Colonic mucosa (tissue), 4 donors: ENCODE measurements around the gene HERC6. TPM values are rescaled to one million over a fixed set of nuclear protein-coding genes. Genes with fewer than 3 reads are reported as not detected.

Experiments used
- DNase-seq: peaks from one replicate; pipeline ENCODE4 v3.0.0-alpha.2; 2020
- H3K27ac ChIP-seq: fragments of 200-600 bp; one replicate; pipeline ENCODE4 v1.8.0; 2021
- H3K27me3 ChIP-seq: fragments of 200-600 bp; one replicate; pipeline ENCODE4 v1.8.0; 2021
- H3K36me3 ChIP-seq: fragments of 200-600 bp; one replicate; pipeline ENCODE4 v1.8.0; 2021
- H3K4me1 ChIP-seq: fragments of 200-600 bp; one replicate; pipeline ENCODE4 v1.8.0; 2021; ENCODE audit warnings: mild to moderate bottlenecking
- H3K4me3 ChIP-seq: fragments of 200-600 bp; one replicate; pipeline ENCODE4 v1.8.0; 2021
- H3K9ac ChIP-seq, 2 donors: one replicate each; pipeline ENCODE4 v1.7.0; 2013; ENCODE audit warnings: control low read depth in 2 of 2, low read depth in 2 of 2, low read length in 2 of 2
- H3K9me3 ChIP-seq: fragments of 200-600 bp; one replicate; pipeline ENCODE4 v1.8.0; 2021
- CTCF ChIP-seq: fragments of 200-600 bp; IDR thresholded peaks from one replicate; pipeline ENCODE4 v1.8.0; 2022; ENCODE audit warnings: antibody characterized with exemption, mild to moderate bottlenecking
- intact Hi-C: fragments of 100-400 bp; cut with DNase I; formaldehyde crosslinking; loops from one replicate; pipeline ENCODE4 v1.14.1; 2022
- total RNA-seq, 2 donors: library from RNA; stranded (reverse); fragmentation: NEBNext Ultra II Directional in 1 of 2; extraction: Animal tissue kit (Norgen Biotek cat#: 25700) in 1 of 2; gene quantifications; one replicate each; pipeline ENCODE4 v1.2.1, GENCODE V29; 2021
- donor health status: healthy.
- donor health status: DM: no; HTN: no; CAD: no.
- donor health status: DM: no; HTN: no; CAD: no.

Gene HERC6
- total RNA-seq, 2 donors from 2014 or later, result 6.2 to 6.3 TPM

- TF ChIP-seq CTCF, result no peak
- Histone ChIP-seq H3K9ac (no peak overlapping the region), H3K27me3 (no peaks in the 10 kb centered on the region), H3K27ac (no peak overlapping the region), H3K36me3 (no peaks in the 10 kb centered on the region), H3K9me3 (no peaks in the 10 kb centered on the region), H3K4me3 (no peak overlapping the region), H3K4me1 (no peaks in the 10 kb centered on the region)
- DNase-seq, result no peak
- intact Hi-C loops, result no loop called here
Measured at GRCh38 chr4:88350786-88351185, 27.9 kb upstream of the HERC6 start.

GRCh38 chr4:88352062-88352740 lies 26.5 kb upstream of the HERC6 start:
- DNase-seq, result no peak

GRCh38 chr4:88353324-88353723 lies 25.3 kb upstream of the HERC6 start:
- no peak for DNase-seq
- intact Hi-C loops, result no loop called here
- H3K9ac ChIP-seq, result no peak overlapping the region
- no peaks in the 10 kb centered on the region for H3K9me3 ChIP-seq
- H3K36me3 ChIP-seq, result no peaks in the 10 kb centered on the region
- TF ChIP-seq CTCF, result no peak
- H3K27ac ChIP-seq, result no peak overlapping the region
- H3K4me1 ChIP-seq, result no peaks in the 10 kb centered on the region
- H3K4me3 ChIP-seq, result no peak overlapping the region
- no peaks in the 10 kb centered on the region for H3K27me3 ChIP-seq

More at GRCh38 chr4:88352062-88352740, 26.5 kb upstream of the HERC6 start:
- Histone ChIP-seq H3K4me3 (no peak overlapping the region), H3K9ac (no peak overlapping the region), H3K27ac (no peak overlapping the region), H3K9me3 (no peaks in the 10 kb centered on the region), H3K27me3 (no peaks in the 10 kb centered on the region), H3K4me1 (no peaks in the 10 kb centered on the region), H3K36me3 (no peaks in the 10 kb centered on the region)
- no peak for TF ChIP-seq CTCF
- intact Hi-C loops, result no loop called here

DNA sequence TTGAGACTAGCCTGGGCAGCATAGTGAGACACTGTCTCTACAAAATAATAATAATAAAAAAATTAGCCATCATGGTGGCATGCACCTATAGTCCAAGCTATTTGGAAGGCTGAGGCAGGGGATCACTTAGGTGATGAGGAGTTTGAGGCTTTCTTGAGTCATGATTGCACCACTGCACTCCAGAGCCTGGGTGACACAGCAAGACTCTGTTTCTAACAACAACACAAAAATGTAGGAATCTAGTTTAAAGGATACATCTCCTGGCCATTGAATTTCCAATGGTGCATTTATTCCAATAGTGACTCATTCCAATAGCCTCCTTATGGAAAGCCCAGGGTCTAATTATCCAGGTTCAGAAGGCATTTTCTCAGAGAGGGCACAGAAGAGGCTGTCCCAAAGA lies 21.9 kb upstream of the HERC6 start:
- DNase-seq, result no peak
- Histone ChIP-seq H3K9me3 (no peaks in the 10 kb centered on the region), H3K36me3 (no peaks in the 10 kb centered on the region), H3K27me3 (no peaks in the 10 kb centered on the region), H3K4me1 (no peaks in the 10 kb centered on the region), H3K9ac (no peak overlapping the region), H3K4me3 (no peak overlapping the region), H3K27ac (no peak overlapping the region)
- intact Hi-C loops, result no loop called here
- no peak for TF ChIP-seq CTCF

GRCh38 chr4:88357262-88357661 lies 21.4 kb upstream of the HERC6 start:
- no peak for DNase-seq
- H3K36me3 ChIP-seq, result no peaks in the 10 kb centered on the region
- no peaks in the 10 kb centered on the region for H3K27me3 ChIP-seq
- intact Hi-C loops, result no loop called here
- no peaks in the 10 kb centered on the region for H3K4me1 ChIP-seq
- H3K27ac ChIP-seq, result no peak overlapping the region
- H3K4me3 ChIP-seq, result no peak overlapping the region
- H3K9me3 ChIP-seq, result no peaks in the 10 kb centered on the region
- no peak overlapping the region for H3K9ac ChIP-seq
- no peak for TF ChIP-seq CTCF
